ENCODE results near the gene CHCHD3. TPM values are rescaled to one million over a fixed set of nuclear protein-coding genes. Genes with fewer than 3 reads are reported as not detected.

Gene CHCHD3
- total RNA-seq, 1 donor: 104 TPM

- no peak for TF ChIP-seq CTCF (IDR thresholded peaks at IDR 0.05; ENCODE audit: insufficient read depth, low read depth, low read length)
- DNase-seq (ENCODE audit: low read depth): peak; percentile 16
- no peak overlapping the region for H3K4me3 ChIP-seq (ENCODE audit: low read depth, low read length)
These were observed 263.9 kb downstream of the CHCHD3 start for GRCh38 chr7:132817949-132818348.

GRCh38 chr7:132815696-132816311 is 266.1 kb downstream of the CHCHD3 start:
- DNase-seq (ENCODE audit: low read depth): no peak
- no peak overlapping the region for H3K4me3 ChIP-seq (ENCODE audit: low read depth, low read length)
- TF ChIP-seq CTCF (IDR thresholded peaks at IDR 0.05; ENCODE audit: insufficient read depth, low read depth, low read length): no peak

- no peak for TF ChIP-seq CTCF (IDR thresholded peaks at IDR 0.05; ENCODE audit: insufficient read depth, low read depth, low read length)
- DNase-seq (ENCODE audit: low read depth): no peak
- H3K4me3 ChIP-seq (ENCODE audit: low read depth, low read length): no peak overlapping the region
These were observed 266.8 kb downstream of the CHCHD3 start for GRCh38 chr7:132815130-132815529.

GRCh38 chr7:132810561-132810960 is 271.3 kb downstream of the CHCHD3 start:
- DNase-seq (ENCODE audit: low read depth): no peak
- TF ChIP-seq CTCF (IDR thresholded peaks at IDR 0.05; ENCODE audit: insufficient read depth, low read depth, low read length): no peak
- no peak overlapping the region for H3K4me3 ChIP-seq (ENCODE audit: low read depth, low read length)

GRCh38 chr7:132806834-132807233 is 275.1 kb downstream of the CHCHD3 start:
- no peak for TF ChIP-seq CTCF (IDR thresholded peaks at IDR 0.05; ENCODE audit: insufficient read depth, low read depth, low read length)
- H3K4me3 ChIP-seq (ENCODE audit: low read depth, low read length): no peak overlapping the region
- DNase-seq (ENCODE audit: low read depth): no peak

GRCh38 chr7:132805766-132806165 is 276.1 kb downstream of the CHCHD3 start:
- no peak overlapping the region for H3K4me3 ChIP-seq (ENCODE audit: low read depth, low read length)
- no peak for DNase-seq (ENCODE audit: low read depth)
- TF ChIP-seq CTCF (IDR thresholded peaks at IDR 0.05; ENCODE audit: insufficient read depth, low read depth, low read length): no peak

Data from fibroblast of villous mesenchyme (primary cell).